ENCODE results near the gene NAT8. TPM values are rescaled to one million over a fixed set of nuclear protein-coding genes. Genes with fewer than 3 reads are reported as not detected.
"Not testable (repeated sequence)": the region's sequence is repeated elsewhere in the genome, so short reads cannot be mapped to it uniquely, and the experiment has no call there.

The NAT8 gene
- total RNA-seq, 1 donor from 2014 or later, result not detected

GRCh38 chr2:73624036-73624435 is 18.2 kb downstream of the NAT8 start:
- intact Hi-C loops (cut with micrococcal nuclease); CTCF ChIA-PET; H3K9me3 Mint-ChIP-seq; H3K27ac Mint-ChIP-seq; POLR2A ChIA-PET; H3K4me1 Mint-ChIP-seq; DNase-seq; ATAC-seq (ENCODE audit: low read depth); H3K36me3 Mint-ChIP-seq (ENCODE audit: low read depth); H3K4me3 Mint-ChIP-seq; H3K27me3 Mint-ChIP-seq: not testable (repeated sequence)

- ATAC-seq (ENCODE audit: low read depth); DNase-seq; H3K36me3 Mint-ChIP-seq (ENCODE audit: low read depth); H3K9me3 Mint-ChIP-seq; H3K27me3 Mint-ChIP-seq; H3K27ac Mint-ChIP-seq; H3K4me1 Mint-ChIP-seq; CTCF ChIA-PET; intact Hi-C loops (cut with micrococcal nuclease); H3K4me3 Mint-ChIP-seq; POLR2A ChIA-PET: not testable (repeated sequence)
Measured at GRCh38 chr2:73619925-73620324, 22.3 kb downstream of the NAT8 start.

- DNase-seq (no peak), ATAC-seq (ENCODE audit: low read depth) (no peak)
- Mint-ChIP-seq H3K36me3 (ENCODE audit: low read depth) (no peaks in the 10 kb centered on the region), H3K9me3 (no peaks in the 10 kb centered on the region), H3K27me3 (no peaks in the 10 kb centered on the region), H3K27ac (no peak overlapping the region), H3K4me1 (no peaks in the 10 kb centered on the region), H3K4me3 (no peak overlapping the region)
- no peak for TF ChIP-seq CTCF (IDR thresholded peaks at IDR 0.05)
- CTCF ChIA-PET, result no interaction called here
- POLR2A ChIA-PET, result no interaction called here
- intact Hi-C loops (cut with micrococcal nuclease), result no loop called here
Measured at GRCh38 chr2:73614997-73615396, 27.2 kb downstream of the NAT8 start.

GRCh38 chr2:73614105-73614504 is 28.1 kb downstream of the NAT8 start:
- DNase-seq (no peak), ATAC-seq (ENCODE audit: low read depth) (no peak)
- no peaks in the 10 kb centered on the region for H3K9me3 Mint-ChIP-seq
- CTCF ChIA-PET, result no interaction called here
- POLR2A ChIA-PET, result no interaction called here
- intact Hi-C loops (cut with micrococcal nuclease), result no loop called here
- H3K27ac Mint-ChIP-seq, result no peak overlapping the region
- no peak for TF ChIP-seq CTCF (IDR thresholded peaks at IDR 0.05)
- H3K27me3 Mint-ChIP-seq, result no peaks in the 10 kb centered on the region
- no peaks in the 10 kb centered on the region for H3K4me1 Mint-ChIP-seq
- H3K4me3 Mint-ChIP-seq, result no peak overlapping the region
- H3K36me3 Mint-ChIP-seq (ENCODE audit: low read depth), result no peaks in the 10 kb centered on the region

GRCh38 chr2:73611867-73612266 is 30.4 kb downstream of the NAT8 start:
- ATAC-seq (ENCODE audit: low read depth) (no peak), DNase-seq (no peak)
- POLR2A ChIA-PET, result no interaction called here
- TF ChIP-seq CTCF (IDR thresholded peaks at IDR 0.05), result no peak
- CTCF ChIA-PET, result no interaction called here
- H3K36me3 Mint-ChIP-seq (ENCODE audit: low read depth), result peaks cover 2% of the 10 kb centered on the region
- no peak overlapping the region for H3K4me3 Mint-ChIP-seq
- H3K27me3 Mint-ChIP-seq, result no peaks in the 10 kb centered on the region
- H3K4me1 Mint-ChIP-seq, result no peaks in the 10 kb centered on the region
- intact Hi-C loops (cut with micrococcal nuclease), result no loop called here
- no peak overlapping the region for H3K27ac Mint-ChIP-seq
- no peaks in the 10 kb centered on the region for H3K9me3 Mint-ChIP-seq

GRCh38 chr2:73611193-73611592 is 31.0 kb downstream of the NAT8 start:
- ATAC-seq (ENCODE audit: low read depth) (no peak), DNase-seq (no peak)
- Mint-ChIP-seq H3K4me3 (no peak overlapping the region), H3K36me3 (ENCODE audit: low read depth) (peaks cover 2% of the 10 kb centered on the region), H3K9me3 (no peaks in the 10 kb centered on the region), H3K4me1 (no peaks in the 10 kb centered on the region), H3K27me3 (no peaks in the 10 kb centered on the region), H3K27ac (no peak overlapping the region)
- ChIA-PET CTCF (no interaction called here), POLR2A (no interaction called here)
- no peak for TF ChIP-seq CTCF (IDR thresholded peaks at IDR 0.05)
- intact Hi-C loops (cut with micrococcal nuclease), result no loop called here
